NCI-H2227 (cell line): ENCODE data around the gene GRB14.

Experiments used
- DNase-seq: peaks from one replicate; lab custom pipeline; 2025; ENCODE audit not compliant: unreplicated experiment; lab: John Stamatoyannopoulos, UW

GRB14 gene

GRCh38 chr2:164617466-164617865, 3.8 kb downstream of the GRB14 start:
- DNase-seq = no peak

GRCh38 chr2:164613321-164613982, 7.8 kb downstream of the GRB14 start:
- no peak for DNase-seq

- no peak for DNase-seq
These were observed 11.5 kb downstream of the GRB14 start for GRCh38 chr2:164609790-164610189.

GRCh38 chr2:164606557-164606956, 14.7 kb downstream of the GRB14 start:
- no peak for DNase-seq

- DNase-seq = no peak
These were observed 16.0 kb downstream of the GRB14 start for GRCh38 chr2:164605295-164605694.

GRCh38 chr2:164600763-164601162, 20.5 kb downstream of the GRB14 start:
- DNase-seq = no peak

GRCh38 chr2:164599954-164600589, 21.2 kb downstream of the GRB14 start:
- peak; percentile 52 for DNase-seq

- DNase-seq = no peak
These were observed 23.3 kb downstream of the GRB14 start for GRCh38 chr2:164597983-164598382.

GRCh38 chr2:164595031-164595430, 26.3 kb downstream of the GRB14 start:
- no peak for DNase-seq

- DNase-seq = no peak
These were observed 27.3 kb downstream of the GRB14 start for GRCh38 chr2:164593959-164594358.

GRCh38 chr2:164593541-164593940, 27.7 kb downstream of the GRB14 start:
- no peak for DNase-seq

GRCh38 chr2:164589522-164589921, 31.8 kb downstream of the GRB14 start:
- no peak for DNase-seq

- no peak for DNase-seq
These were observed 40.2 kb downstream of the GRB14 start for GRCh38 chr2:164581050-164581449.

GRCh38 chr2:164574931-164575330, 46.4 kb downstream of the GRB14 start:
- no peak for DNase-seq

GRCh38 chr2:164570475-164570874, 50.8 kb downstream of the GRB14 start:
- DNase-seq = no peak

GRCh38 chr2:164569378-164569777, 51.9 kb downstream of the GRB14 start:
- no peak for DNase-seq

GRCh38 chr2:164568317-164568716, 53.0 kb downstream of the GRB14 start:
- DNase-seq = no peak

GRCh38 chr2:164567335-164567989, 53.8 kb downstream of the GRB14 start:
- DNase-seq = no peak

- DNase-seq = no peak
These were observed 55.9 kb downstream of the GRB14 start for GRCh38 chr2:164565359-164565758.

GRCh38 chr2:164562666-164563065, 58.6 kb downstream of the GRB14 start:
- DNase-seq = no peak

- no peak for DNase-seq
These were observed 59.3 kb downstream of the GRB14 start for GRCh38 chr2:164561991-164562390.

- no peak for DNase-seq
These were observed 59.9 kb downstream of the GRB14 start for GRCh38 chr2:164561416-164561815.
